AG04450 (cell line): ENCODE measurements around the gene SMARCD1. TPM values are rescaled to one million over a fixed set of nuclear protein-coding genes. Genes with fewer than 3 reads are reported as not detected.
A peak's percentile ranks its signal among the peaks of the same experiment; 100 is the strongest.

Experiments
- CTCF ChIA-PET: fragments of 300-600, 350-600 bp; formaldehyde crosslinking; extraction: SDS; loops from one replicate; lab custom pipeline; 2022; ENCODE audit warnings: antibody characterized with exemption, inconsistent platforms; lab: Charles Lee
- POLR2A ChIA-PET: fragments of 350-600 bp; formaldehyde crosslinking; extraction: SDS; loops from one replicate; lab custom pipeline; 2021; ENCODE audit warnings: antibody characterized with exemption, inconsistent platforms; lab: Yijun Ruan, JAX
- DNase-seq: peaks from one replicate; pipeline ENCODE4 v3.0.0-alpha.2; 2011; ENCODE audit warnings: low read depth, low spot score
- H3K27ac ChIP-seq: one replicate; pipeline ENCODE4 v1.5.1; 2012; ENCODE audit warnings: low read depth, low read length, control low read depth
- H3K27me3 ChIP-seq: one replicate; pipeline ENCODE4 v1.6.0; 2012; ENCODE audit warnings: low read length; ENCODE audit not compliant: control insufficient read depth, insufficient read depth
- H3K4me3 ChIP-seq: 2 replicates; pipeline ENCODE4 v1.5.1; 2011; ENCODE audit warnings: mild to moderate bottlenecking, low read depth, low read length, control low read depth
- H3K9me3 ChIP-seq: 2 replicates; pipeline ENCODE4 v1.5.1; 2012; ENCODE audit warnings: low read length; ENCODE audit not compliant: control insufficient read depth, insufficient read depth
- CTCF ChIP-seq: IDR thresholded peaks from 2 replicates; pipeline ENCODE4 v1.5.1; 2011; ENCODE audit warnings: low read depth, low read length, control low read depth, inconsistent platforms
- polyA plus RNA-seq: library from polyadenylated mRNA; depleted of rRNA; stranded (reverse); fragments of >200 nt; gene quantifications from 2 replicates; pipeline ENCODE4 v1.2.3, GENCODE V29; 2011

The SMARCD1 gene
- polyA plus RNA-seq, 1 experiment, result 57.2 TPM

- CTCF ChIA-PET, result interaction anchor here (0.6 to 2.6 kb wide), 16 partner anchors 9 to 227 kb away, joined by 3 to 28 read pairs (median 4); partner anchors contain the start of genes COX14 and GPD1
- no peak for TF ChIP-seq CTCF
- Histone ChIP-seq H3K4me3 (no peak overlapping the region), H3K27me3 (no peaks in the 10 kb centered on the region), H3K27ac (peak overlapping the region; percentile 68), H3K9me3 (no peaks in the 10 kb centered on the region)
- DNase-seq, result no peak
- POLR2A ChIA-PET, result interaction anchor here (0.6 to 1.1 kb wide), 3 partner anchors 24 to 400 kb away, joined by 3 read pairs; partner anchors contain the start of gene COX14
Observed at GRCh38 chr12:50087995-50088394, 2.9 kb downstream of the SMARCD1 start.

DNA sequence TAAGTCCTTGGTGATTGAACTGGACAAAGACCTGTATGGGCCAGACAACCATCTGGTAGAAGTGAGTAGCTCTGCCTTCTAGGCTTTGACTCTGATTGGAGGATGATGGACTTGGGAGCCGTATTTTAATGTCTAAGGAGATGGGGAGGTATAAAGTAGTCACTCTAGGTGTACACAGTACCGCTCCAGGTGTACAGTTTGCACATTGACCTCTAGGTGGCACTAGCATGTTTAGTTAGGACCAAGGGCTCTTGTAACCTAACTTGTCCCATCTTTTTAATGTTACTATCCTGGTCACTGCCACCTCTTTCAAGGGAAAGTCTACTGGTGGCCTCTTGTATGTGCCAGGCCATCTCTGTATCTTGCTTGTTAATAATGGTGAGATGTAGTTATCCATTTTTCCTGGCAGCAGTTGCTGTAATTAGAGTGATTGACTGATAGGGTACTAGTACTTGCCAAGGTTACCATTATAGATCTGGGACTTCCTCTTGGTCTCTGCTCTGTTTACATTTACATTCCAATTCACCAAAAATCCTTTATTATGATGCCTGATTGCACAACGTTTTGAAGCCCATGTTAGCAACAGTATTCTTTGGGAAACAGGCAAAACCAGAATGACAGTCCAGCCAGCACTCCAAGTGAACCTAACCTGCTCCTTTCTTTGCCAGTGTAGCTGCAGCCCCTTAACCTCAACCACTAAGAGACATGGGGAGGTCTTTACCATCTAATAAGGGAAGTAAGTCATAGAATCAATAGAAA lies 3.6 kb downstream of the SMARCD1 start:
- Histone ChIP-seq H3K9me3 (no peaks in the 10 kb centered on the region), H3K4me3 (no peak overlapping the region), H3K27ac (peak overlapping the region; percentile 68), H3K27me3 (no peaks in the 10 kb centered on the region)
- peak; percentile 74 for TF ChIP-seq CTCF
- POLR2A ChIA-PET, result interaction anchor here (0.6 to 1.1 kb wide), 2 partner anchors 23 to 400 kb away, joined by 3 read pairs; partner anchors contain the start of gene COX14
- CTCF ChIA-PET, result interaction anchor here (0.6 to 2.6 kb wide), 17 partner anchors 8 to 226 kb away, joined by 3 to 28 read pairs (median 4); partner anchors contain the start of genes COX14 and GPD1
- DNase-seq, result no peak

GRCh38 chr12:50089730-50090129 lies 4.6 kb downstream of the SMARCD1 start:
- Histone ChIP-seq H3K27ac (no peak overlapping the region), H3K4me3 (no peak overlapping the region), H3K27me3 (no peaks in the 10 kb centered on the region), H3K9me3 (no peaks in the 10 kb centered on the region)
- ChIA-PET CTCF (interaction anchor here (0.6 to 2.6 kb wide), 7 partner anchors 13 to 225 kb away, joined by 3 to 28 read pairs (median 5); partner anchors contain the start of genes COX14 and GPD1), POLR2A (no interaction called here)
- TF ChIP-seq CTCF, result no peak
- DNase-seq, result no peak

DNA sequence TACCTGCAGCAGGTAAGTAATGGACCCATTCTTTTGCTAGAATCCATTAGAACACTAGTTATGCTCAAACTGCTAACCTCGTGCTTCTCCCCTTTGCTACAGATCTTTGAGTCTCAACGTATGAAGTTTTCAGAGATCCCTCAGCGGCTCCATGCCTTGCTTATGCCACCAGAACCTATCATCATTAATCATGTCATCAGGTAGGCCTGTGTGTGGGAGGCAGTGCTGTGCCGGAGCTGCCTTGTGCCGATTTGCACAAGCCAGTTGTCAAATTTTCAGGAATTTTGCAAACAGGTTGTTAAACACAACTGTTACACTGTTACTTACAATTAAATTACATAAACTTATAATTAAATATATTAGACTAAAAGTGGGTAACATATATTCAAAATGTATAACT lies 5.2 kb downstream of the SMARCD1 start:
- TF ChIP-seq CTCF, result no peak
- Histone ChIP-seq H3K9me3 (no peaks in the 10 kb centered on the region), H3K27me3 (no peaks in the 10 kb centered on the region), H3K4me3 (no peak overlapping the region), H3K27ac (no peak overlapping the region)
- DNase-seq, result no peak
- POLR2A ChIA-PET, result no interaction called here
- CTCF ChIA-PET, result interaction anchor here (0.6 to 2.6 kb wide), 6 partner anchors 11 to 123 kb away, joined by 3 to 28 read pairs (median 3); partner anchors contain the start of gene COX14

DNA sequence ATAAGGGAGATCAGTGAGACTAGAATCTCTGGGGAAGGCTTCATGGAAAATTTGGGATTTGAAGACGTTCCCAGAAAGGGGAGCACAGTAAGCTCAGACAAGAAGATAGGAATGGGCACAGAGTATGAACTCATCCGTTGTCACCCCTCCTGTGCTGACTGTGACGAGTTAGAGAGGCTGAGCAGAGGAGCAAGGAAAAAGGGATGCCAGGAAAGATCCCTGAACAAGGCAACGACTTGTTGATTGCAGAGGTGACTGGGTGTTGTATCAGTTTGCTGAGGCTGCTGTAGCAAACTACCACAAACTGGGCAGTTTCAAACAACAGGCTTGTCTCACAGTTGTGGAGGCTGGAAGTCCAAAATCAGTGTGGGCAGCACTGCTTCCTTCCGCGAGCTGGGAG lies 12.8 kb downstream of the SMARCD1 start:
- H3K27me3 ChIP-seq, result no peaks in the 10 kb centered on the region
- no peak for DNase-seq
- H3K9me3 ChIP-seq, result no peaks in the 10 kb centered on the region
- no peak overlapping the region for H3K27ac ChIP-seq
- POLR2A ChIA-PET, result interaction anchor here (1.8 kb wide), 1 partner anchor 13 kb away, joined by 9 read pairs; the partner anchor contains the start of gene SMARCD1
- no peak overlapping the region for H3K4me3 ChIP-seq
- CTCF ChIA-PET, result interaction anchor here (3.8 kb wide), 1 partner anchor 14 kb away, joined by 20 read pairs; the partner anchor contains the start of gene COX14
- no peak for TF ChIP-seq CTCF
